GM19239 (cell line): ENCODE data around the gene STXBP5L.
"Not testable (repeated sequence)": the region's sequence is repeated elsewhere in the genome, so short reads cannot be mapped to it uniquely, and the experiment has no call there.

ENCODE experiments used
- DNase-seq: peaks from one replicate; pipeline ENCODE4 v3.0.0; 2011; ENCODE audit warnings: low spot score; ENCODE audit not compliant: insufficient read length
- FAIRE-seq: peaks from 2 replicates; lab custom pipeline; 2011; peaks lifted over from hg19 to GRCh38; lab: Jason Lieb, UNC

Gene STXBP5L

GRCh38 chr3:121405631-121406030, 497.6 kb downstream of the STXBP5L start:
- DNase-seq: no peak
- FAIRE-seq: no peak

- FAIRE-seq: no peak
- DNase-seq: no peak
These were observed 503.5 kb downstream of the STXBP5L start for GRCh38 chr3:121411523-121411922.

GRCh38 chr3:121414924-121415323, 506.9 kb downstream of the STXBP5L start:
- FAIRE-seq (no peak), DNase-seq (no peak)

- DNase-seq (no peak), FAIRE-seq (no peak)
These were observed 510.2 kb downstream of the STXBP5L start for GRCh38 chr3:121418182-121418581.

- FAIRE-seq: no peak
- no peak for DNase-seq
These were observed 516.5 kb downstream of the STXBP5L start for GRCh38 chr3:121424549-121424948.

GRCh38 chr3:121430664-121431215, 522.7 kb downstream of the STXBP5L start:
- FAIRE-seq (no peak), DNase-seq (no peak)

GRCh38 chr3:121431726-121432517, 523.9 kb downstream of the STXBP5L start:
- FAIRE-seq: peak; percentile 97
- DNase-seq: peak; percentile 48

GRCh38 chr3:121436074-121436473, 528.1 kb downstream of the STXBP5L start:
- FAIRE-seq: no peak
- DNase-seq: no peak

- DNase-seq: no peak
- no peak for FAIRE-seq
These were observed 528.6 kb downstream of the STXBP5L start for GRCh38 chr3:121436641-121437040.

- no peak for FAIRE-seq
- DNase-seq: no peak
These were observed 535.5 kb downstream of the STXBP5L start for GRCh38 chr3:121443456-121443855.

- FAIRE-seq, DNase-seq: not testable (repeated sequence)
These were observed 543.7 kb downstream of the STXBP5L start for GRCh38 chr3:121451752-121452151.

GRCh38 chr3:121462565-121462964, 554.6 kb downstream of the STXBP5L start:
- FAIRE-seq (no peak), DNase-seq (no peak)

- no peak for DNase-seq
- no peak for FAIRE-seq
These were observed 555.7 kb downstream of the STXBP5L start for GRCh38 chr3:121463745-121464144.

GRCh38 chr3:121467085-121467484, 559.1 kb downstream of the STXBP5L start:
- DNase-seq: no peak
- FAIRE-seq: no peak

GRCh38 chr3:121473001-121473400, 565.0 kb downstream of the STXBP5L start:
- DNase-seq (no peak), FAIRE-seq (no peak)
